GM19193 (cell line): ENCODE data around the gene TBRG4.

Experiments used
- POLR2A ChIP-seq: IDR thresholded peaks from 4 replicates; pipeline ENCODE4 v1.6.1; 2011; ENCODE audit not compliant: insufficient read depth, insufficient read length; ENCODE audit errors: extremely low read depth

TBRG4 gene

DNA sequence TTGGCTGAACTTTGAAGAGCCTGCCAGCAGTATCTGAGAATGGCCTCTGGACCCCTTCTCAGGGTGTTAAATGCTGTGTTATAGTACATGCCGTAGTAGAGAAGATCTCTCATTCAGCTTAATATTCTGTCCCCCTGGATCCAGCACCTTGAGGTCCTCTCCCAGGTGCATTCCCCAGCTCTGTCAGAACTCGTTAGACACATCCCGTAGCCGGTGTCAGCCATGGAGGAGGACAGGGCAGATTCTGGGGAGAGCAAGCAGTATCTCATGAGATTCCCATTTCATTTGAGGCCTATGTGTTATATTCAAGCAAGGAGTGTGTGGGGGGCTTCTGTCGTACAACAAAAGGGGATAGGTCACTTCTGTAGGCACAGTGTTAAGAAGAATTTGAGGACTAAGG, 57.6 kb downstream of the TBRG4 start:
- no peak for TF ChIP-seq POLR2A

DNA sequence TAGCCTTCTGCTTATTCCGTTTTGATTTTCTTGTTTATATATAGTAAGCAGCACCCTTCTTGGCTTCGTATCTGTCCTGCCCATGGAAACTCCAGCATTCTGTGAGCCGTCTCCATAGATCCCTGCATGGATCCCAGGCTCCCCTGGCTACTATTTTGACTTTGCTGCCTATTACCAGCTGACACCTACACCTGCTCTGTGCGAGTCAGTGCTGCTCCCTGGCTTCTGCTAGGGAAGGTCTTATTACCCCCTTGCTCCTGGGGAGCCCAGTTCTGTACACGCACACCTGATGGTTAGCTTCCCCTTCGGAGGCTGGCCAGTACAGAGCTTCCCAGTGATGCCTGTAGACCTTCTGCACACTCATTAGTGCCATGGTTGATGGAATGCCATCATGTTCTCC, 58.1 kb downstream of the TBRG4 start:
- no peak for TF ChIP-seq POLR2A

DNA sequence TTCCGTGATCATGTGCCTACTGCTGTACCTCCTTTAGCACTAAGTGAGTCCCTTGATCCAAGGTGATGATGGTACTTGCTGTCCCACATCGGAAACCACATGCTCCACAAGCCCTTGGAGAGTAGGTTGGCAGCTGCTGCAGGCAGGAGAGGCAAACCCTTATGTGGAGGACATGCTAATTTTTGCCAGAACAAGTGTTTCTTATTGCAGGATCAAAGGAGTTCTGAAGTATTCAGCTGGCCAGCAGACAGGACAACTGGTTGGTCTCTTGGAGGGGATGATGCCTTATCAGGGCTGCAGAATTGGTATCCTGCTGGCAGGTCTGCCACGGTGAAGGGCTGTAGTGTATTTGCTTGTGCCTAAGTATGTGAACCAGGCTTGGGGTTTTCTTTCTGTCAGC, 59.5 kb downstream of the TBRG4 start:
- TF ChIP-seq POLR2A, result no peak

DNA sequence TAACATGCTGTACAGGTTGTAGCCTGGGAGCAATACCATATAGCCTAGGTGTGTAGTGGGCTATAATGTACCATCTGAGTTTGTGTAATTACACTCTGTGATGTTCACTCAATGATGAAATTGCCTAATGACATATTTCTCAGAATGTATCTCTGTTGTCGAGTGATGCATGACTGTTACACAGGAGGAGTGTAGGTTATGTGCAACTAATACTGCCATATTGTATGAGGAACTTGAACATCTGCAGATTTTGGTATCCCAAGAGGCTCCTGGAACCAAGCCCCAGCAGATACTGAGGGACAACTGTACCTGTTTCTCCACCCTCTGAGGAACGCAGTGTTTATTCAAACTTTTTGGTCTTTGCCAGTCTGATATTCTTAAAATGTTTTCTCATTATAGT, 61.3 kb downstream of the TBRG4 start:
- no peak for TF ChIP-seq POLR2A
